Activated T-cell treated with anti-CD3 and anti-CD28 coated beads, Interleukin-2, amount 50 U/mL, for 24 hours (primary cell): ENCODE data around the gene GPC5.

Source experiments
- DNase-seq: peaks from one replicate; pipeline ENCODE4 v3.0.0-alpha.2; 2020
- H3K27ac Mint-ChIP-seq: 2 replicates; pipeline ENCODE4 v1.8.0; 2020; ENCODE audit warnings: mild to moderate bottlenecking, mixed read lengths
- H3K27me3 Mint-ChIP-seq: 2 replicates; pipeline ENCODE4 v1.8.0; 2020; ENCODE audit warnings: mixed read lengths
- H3K36me3 Mint-ChIP-seq: 2 replicates; pipeline ENCODE4 v1.8.0; 2020; ENCODE audit warnings: low read depth, mixed read lengths
- H3K4me1 Mint-ChIP-seq: 2 replicates; pipeline ENCODE4 v1.8.0; 2020; ENCODE audit warnings: low read depth, mixed read lengths
- H3K4me3 Mint-ChIP-seq: 2 replicates; pipeline ENCODE4 v1.8.0; 2020; ENCODE audit warnings: mild to moderate bottlenecking, moderate library complexity, mixed read lengths
- H3K9me3 Mint-ChIP-seq: 2 replicates; pipeline ENCODE4 v1.8.0; 2020; ENCODE audit warnings: mixed read lengths

Gene GPC5

GRCh38 chr13:92074658-92075057 lies 676.2 kb downstream of the GPC5 start:
- no peak overlapping the region for H3K27ac Mint-ChIP-seq
- no peak for DNase-seq
- H3K9me3 Mint-ChIP-seq, result no peaks in the 10 kb centered on the region
- H3K4me3 Mint-ChIP-seq, result no peak overlapping the region
- H3K27me3 Mint-ChIP-seq, result no peaks in the 10 kb centered on the region
- H3K4me1 Mint-ChIP-seq, result no peaks in the 10 kb centered on the region
- H3K36me3 Mint-ChIP-seq, result no peaks in the 10 kb centered on the region

DNA sequence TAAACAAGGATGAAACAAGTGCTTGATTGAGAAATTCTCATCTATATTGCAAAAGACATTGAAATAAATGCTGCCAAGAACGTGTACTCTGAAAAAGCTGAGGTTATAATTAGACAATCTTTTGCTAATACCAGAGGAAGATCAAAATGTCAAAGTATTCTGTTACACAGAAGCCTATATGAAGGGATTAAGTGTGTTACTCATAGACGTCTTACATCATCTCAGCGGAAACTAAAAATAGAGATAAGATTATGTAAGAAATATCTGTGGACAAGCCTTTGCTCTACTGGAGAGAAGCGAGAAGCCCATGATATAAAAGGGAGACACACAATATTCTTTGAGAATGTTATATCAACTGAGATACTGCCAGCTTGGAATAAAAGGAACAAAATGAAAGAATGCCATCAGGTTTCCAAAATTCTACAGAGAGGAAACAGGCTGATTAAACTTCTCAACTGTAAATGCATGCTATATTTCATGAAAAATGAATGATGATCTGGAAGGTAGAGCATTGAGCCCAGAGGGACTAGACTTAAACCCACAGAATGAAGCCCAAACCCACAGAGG lies 699.0 kb downstream of the GPC5 start:
- no peaks in the 10 kb centered on the region for H3K4me1 Mint-ChIP-seq
- H3K36me3 Mint-ChIP-seq, result no peaks in the 10 kb centered on the region
- H3K27me3 Mint-ChIP-seq, result no peaks in the 10 kb centered on the region
- no peak overlapping the region for H3K27ac Mint-ChIP-seq
- H3K9me3 Mint-ChIP-seq, result no peaks in the 10 kb centered on the region
- DNase-seq, result no peak
- H3K4me3 Mint-ChIP-seq, result no peak overlapping the region

GRCh38 chr13:92101801-92102200 lies 703.4 kb downstream of the GPC5 start:
- no peak for DNase-seq
- no peaks in the 10 kb centered on the region for H3K4me1 Mint-ChIP-seq
- no peaks in the 10 kb centered on the region for H3K36me3 Mint-ChIP-seq
- no peaks in the 10 kb centered on the region for H3K9me3 Mint-ChIP-seq
- H3K27me3 Mint-ChIP-seq, result no peaks in the 10 kb centered on the region
- no peak overlapping the region for H3K4me3 Mint-ChIP-seq
- no peak overlapping the region for H3K27ac Mint-ChIP-seq

GRCh38 chr13:92103689-92104153 lies 705.3 kb downstream of the GPC5 start:
- Mint-ChIP-seq H3K9me3 (peaks cover 2% of the 10 kb centered on the region), H3K27me3 (no peaks in the 10 kb centered on the region), H3K4me1 (no peaks in the 10 kb centered on the region), H3K27ac (no peak overlapping the region), H3K36me3 (no peaks in the 10 kb centered on the region), H3K4me3 (no peak overlapping the region)
- no peak for DNase-seq

DNA sequence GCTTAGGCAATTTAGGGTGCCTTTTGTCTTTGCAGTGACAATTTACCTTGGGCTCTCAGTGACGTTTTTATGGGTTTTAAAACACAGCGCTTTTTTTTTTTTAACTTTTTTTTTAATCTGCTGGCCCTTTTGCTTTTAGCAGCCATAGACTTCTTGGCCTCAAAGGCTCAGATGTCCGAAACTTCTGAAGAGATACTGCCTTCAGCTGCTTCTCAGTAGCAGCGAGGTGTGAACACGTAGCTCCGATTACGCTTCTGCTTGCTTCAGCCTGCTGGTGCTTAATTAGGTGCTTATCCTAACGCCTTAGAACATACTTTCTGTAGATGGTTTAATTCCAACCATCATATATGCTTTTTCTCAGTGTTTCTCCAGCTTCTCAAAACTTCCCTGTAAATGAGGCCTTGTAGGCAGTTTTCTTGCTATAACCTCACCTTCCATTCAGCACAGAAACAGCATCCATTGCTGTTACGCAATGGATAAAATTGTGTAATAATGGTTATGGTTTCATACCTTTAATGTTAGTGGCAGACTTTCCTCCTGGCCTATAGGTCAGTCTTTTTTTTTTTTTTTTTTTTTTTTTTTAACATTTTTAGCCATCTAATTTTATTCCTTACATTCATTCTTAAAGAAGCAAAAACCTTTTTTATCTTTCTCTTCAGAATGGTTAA lies 723.9 kb downstream of the GPC5 start:
- DNase-seq, result no peak
- Mint-ChIP-seq H3K9me3 (peaks cover 8% of the 10 kb centered on the region), H3K4me3 (no peak overlapping the region), H3K36me3 (no peaks in the 10 kb centered on the region), H3K27ac (no peak overlapping the region), H3K4me1 (no peaks in the 10 kb centered on the region), H3K27me3 (no peaks in the 10 kb centered on the region)

- H3K9me3 Mint-ChIP-seq, result no peaks in the 10 kb centered on the region
- no peaks in the 10 kb centered on the region for H3K36me3 Mint-ChIP-seq
- H3K4me3 Mint-ChIP-seq, result no peak overlapping the region
- H3K27ac Mint-ChIP-seq, result no peak overlapping the region
- H3K4me1 Mint-ChIP-seq, result no peaks in the 10 kb centered on the region
- DNase-seq, result no peak
- H3K27me3 Mint-ChIP-seq, result no peaks in the 10 kb centered on the region
Observed at GRCh38 chr13:92126399-92126798, 728.0 kb downstream of the GPC5 start.

DNA sequence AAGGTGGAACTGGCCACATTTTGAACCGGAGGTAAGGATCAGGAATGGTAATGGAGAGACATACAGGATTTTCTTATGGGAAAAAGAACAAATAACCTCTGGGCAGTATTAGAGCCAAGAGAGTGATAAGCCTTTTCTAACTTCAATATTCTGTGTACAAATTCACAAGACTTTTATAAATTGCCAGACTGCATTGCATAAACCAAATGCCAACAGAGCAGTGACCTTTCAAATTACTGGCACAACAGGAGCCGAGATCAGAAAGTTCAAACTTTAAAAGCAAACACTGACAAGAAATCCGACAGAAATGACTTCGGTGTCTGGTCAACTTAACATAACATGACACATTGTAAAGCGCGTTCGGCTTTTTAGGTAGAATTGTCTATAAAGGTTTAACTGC lies 737.1 kb downstream of the GPC5 start:
- H3K27ac Mint-ChIP-seq, result no peak overlapping the region
- no peak for DNase-seq
- H3K4me1 Mint-ChIP-seq, result no peaks in the 10 kb centered on the region
- H3K27me3 Mint-ChIP-seq, result no peaks in the 10 kb centered on the region
- H3K4me3 Mint-ChIP-seq, result no peak overlapping the region
- no peaks in the 10 kb centered on the region for H3K9me3 Mint-ChIP-seq
- no peaks in the 10 kb centered on the region for H3K36me3 Mint-ChIP-seq

GRCh38 chr13:92136449-92137155 lies 738.2 kb downstream of the GPC5 start:
- no peak for DNase-seq
- Mint-ChIP-seq H3K9me3 (no peaks in the 10 kb centered on the region), H3K36me3 (no peaks in the 10 kb centered on the region), H3K27me3 (no peaks in the 10 kb centered on the region), H3K4me3 (no peak overlapping the region), H3K4me1 (no peaks in the 10 kb centered on the region), H3K27ac (no peak overlapping the region)

DNA sequence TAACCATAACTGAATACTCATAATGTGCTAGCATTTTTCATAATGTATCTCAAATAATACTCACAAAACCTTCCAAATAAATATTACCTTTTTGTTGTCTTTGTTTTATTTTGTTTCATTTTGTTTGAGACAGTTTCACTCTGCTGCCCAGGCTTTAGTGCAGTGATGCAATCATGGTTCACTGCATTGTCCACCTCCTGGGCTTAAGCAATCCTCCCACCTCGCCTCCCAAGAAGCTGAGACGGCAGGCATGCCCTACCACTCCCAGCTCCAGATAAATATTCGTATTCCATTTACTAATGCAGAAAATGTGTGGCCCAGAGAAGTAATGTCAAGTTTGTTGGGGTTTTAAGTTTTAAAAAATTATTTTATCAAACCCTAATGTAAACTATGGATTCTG lies 739.1 kb downstream of the GPC5 start:
- no peak for DNase-seq
- Mint-ChIP-seq H3K9me3 (no peaks in the 10 kb centered on the region), H3K27me3 (no peaks in the 10 kb centered on the region), H3K36me3 (no peaks in the 10 kb centered on the region), H3K27ac (no peak overlapping the region), H3K4me3 (no peak overlapping the region), H3K4me1 (no peaks in the 10 kb centered on the region)

DNA sequence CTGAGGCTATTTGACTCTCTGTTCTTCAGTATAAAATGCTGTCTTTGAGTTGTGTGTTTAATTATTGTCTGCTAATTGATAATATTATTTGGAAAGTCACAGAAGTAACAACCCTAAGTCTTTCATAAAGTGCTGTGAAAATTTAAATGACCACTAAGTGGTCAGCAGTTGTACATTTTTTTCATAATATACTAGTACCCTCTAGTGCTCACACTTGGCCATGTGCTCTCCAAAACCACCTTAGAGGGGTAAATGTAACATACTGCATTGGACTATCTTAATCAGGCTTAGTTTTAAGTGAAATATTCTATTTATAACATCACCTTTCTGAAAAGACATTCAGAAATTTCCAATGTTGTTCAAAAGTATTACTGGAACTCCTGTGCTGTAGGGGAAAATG lies 745.3 kb downstream of the GPC5 start:
- H3K27me3 Mint-ChIP-seq, result no peaks in the 10 kb centered on the region
- H3K36me3 Mint-ChIP-seq, result no peaks in the 10 kb centered on the region
- no peak overlapping the region for H3K4me3 Mint-ChIP-seq
- no peak overlapping the region for H3K27ac Mint-ChIP-seq
- H3K9me3 Mint-ChIP-seq, result no peaks in the 10 kb centered on the region
- no peak for DNase-seq
- no peaks in the 10 kb centered on the region for H3K4me1 Mint-ChIP-seq

DNA sequence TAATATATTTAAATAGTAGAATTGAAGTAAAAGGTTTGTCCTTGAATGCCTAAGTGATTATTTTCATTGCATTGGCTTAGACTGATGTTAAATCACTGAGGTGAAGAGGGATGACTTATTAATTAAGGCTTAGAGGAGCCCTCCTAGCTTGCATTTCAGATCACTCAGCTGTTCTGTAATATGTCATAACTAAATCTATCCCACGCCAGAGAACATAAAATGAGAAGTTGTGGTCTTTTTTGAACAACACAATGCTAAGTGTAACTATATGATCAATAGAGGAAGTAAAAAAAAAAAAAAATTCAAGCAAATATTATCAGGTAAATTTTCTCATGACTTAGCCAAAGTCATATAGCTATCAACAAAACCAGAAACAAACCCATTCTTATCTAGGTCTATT lies 752.2 kb downstream of the GPC5 start:
- Mint-ChIP-seq H3K36me3 (no peaks in the 10 kb centered on the region), H3K9me3 (no peaks in the 10 kb centered on the region), H3K27me3 (no peaks in the 10 kb centered on the region), H3K4me1 (no peaks in the 10 kb centered on the region), H3K27ac (no peak overlapping the region), H3K4me3 (no peak overlapping the region)
- DNase-seq, result no peak

DNA sequence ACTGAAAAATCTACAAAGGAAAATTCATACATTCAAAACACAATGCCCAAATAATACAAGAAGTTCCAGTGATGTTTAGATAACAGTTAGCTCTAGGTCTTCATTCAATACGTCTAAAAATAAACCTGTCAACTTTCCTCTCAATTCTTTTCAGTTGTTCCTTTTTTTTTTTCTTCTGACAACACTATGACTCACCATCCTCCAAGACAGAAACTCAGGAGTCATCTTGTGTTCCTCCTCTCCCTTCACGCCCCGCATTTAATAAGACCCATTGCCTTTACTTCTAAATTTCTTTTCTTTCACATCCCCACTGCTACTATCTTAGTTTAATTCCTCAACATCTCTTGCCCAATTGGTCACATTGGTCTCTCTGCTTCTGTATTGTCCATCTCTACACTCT lies 759.9 kb downstream of the GPC5 start:
- H3K4me1 Mint-ChIP-seq, result no peaks in the 10 kb centered on the region
- H3K9me3 Mint-ChIP-seq, result no peaks in the 10 kb centered on the region
- DNase-seq, result no peak
- no peak overlapping the region for H3K27ac Mint-ChIP-seq
- no peaks in the 10 kb centered on the region for H3K36me3 Mint-ChIP-seq
- H3K4me3 Mint-ChIP-seq, result no peak overlapping the region
- H3K27me3 Mint-ChIP-seq, result no peaks in the 10 kb centered on the region

DNA sequence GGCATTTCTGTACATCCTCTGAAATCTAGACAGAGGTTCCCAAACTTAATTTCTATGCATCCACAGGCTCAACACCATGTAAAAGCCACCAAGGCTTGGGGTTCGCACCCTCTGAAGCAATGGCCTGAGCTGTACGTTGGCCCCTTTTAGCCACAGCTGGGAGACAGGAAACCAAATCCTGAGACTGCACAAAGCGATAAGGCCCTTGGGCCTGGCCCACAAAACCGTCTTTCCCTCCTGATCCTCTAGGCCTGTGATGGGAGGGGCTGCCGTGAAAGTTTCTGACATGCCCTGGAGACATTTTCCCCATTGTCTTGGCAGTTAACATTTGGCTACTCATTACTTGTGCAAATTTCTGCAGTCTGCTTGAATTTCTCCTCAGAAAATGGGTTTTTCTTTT lies 766.4 kb downstream of the GPC5 start:
- no peak for DNase-seq
- Mint-ChIP-seq H3K36me3 (no peaks in the 10 kb centered on the region), H3K4me1 (no peaks in the 10 kb centered on the region), H3K9me3 (no peaks in the 10 kb centered on the region), H3K4me3 (no peak overlapping the region), H3K27me3 (no peaks in the 10 kb centered on the region), H3K27ac (no peak overlapping the region)

GRCh38 chr13:92172191-92172590 lies 773.8 kb downstream of the GPC5 start:
- no peaks in the 10 kb centered on the region for H3K36me3 Mint-ChIP-seq
- no peaks in the 10 kb centered on the region for H3K27me3 Mint-ChIP-seq
- no peak overlapping the region for H3K4me3 Mint-ChIP-seq
- no peaks in the 10 kb centered on the region for H3K4me1 Mint-ChIP-seq
- DNase-seq, result no peak
- no peaks in the 10 kb centered on the region for H3K9me3 Mint-ChIP-seq
- no peak overlapping the region for H3K27ac Mint-ChIP-seq

GRCh38 chr13:92173254-92173653 lies 774.8 kb downstream of the GPC5 start:
- no peak overlapping the region for H3K4me3 Mint-ChIP-seq
- DNase-seq, result no peak
- no peak overlapping the region for H3K27ac Mint-ChIP-seq
- no peaks in the 10 kb centered on the region for H3K4me1 Mint-ChIP-seq
- H3K36me3 Mint-ChIP-seq, result no peaks in the 10 kb centered on the region
- H3K27me3 Mint-ChIP-seq, result no peaks in the 10 kb centered on the region
- no peaks in the 10 kb centered on the region for H3K9me3 Mint-ChIP-seq
